Keratinocyte (primary cell): Measurements from ENCODE around the gene SLC49A4. TPM values are rescaled to one million over a fixed set of nuclear protein-coding genes. Genes with fewer than 3 reads are reported as not detected.

ENCODE experiments used
- DNase-seq: peaks from one replicate; pipeline ENCODE4 v3.0.0-alpha.2; 2011; ENCODE audit warnings: low read depth, missing footprints, low spot score
- FAIRE-seq: peaks from 2 replicates; lab custom pipeline; 2011; peaks lifted over from hg19 to GRCh38; lab: Jason Lieb, UNC
- H2AFZ ChIP-seq: 2 replicates; pipeline ENCODE4 v1.6.0; 2012; ENCODE audit warnings: low read length, control low read depth, inconsistent platforms; ENCODE audit not compliant: control insufficient read depth
- H3K27ac ChIP-seq: 2 replicates; pipeline ENCODE4 v1.5.1; 2011; ENCODE audit warnings: low read length; ENCODE audit not compliant: control insufficient read depth, insufficient read depth
- H3K27me3 ChIP-seq: 3 replicates; pipeline ENCODE4 v1.6.0; 2011; ENCODE audit warnings: low read length; ENCODE audit not compliant: control insufficient read depth, insufficient read depth; ENCODE audit errors: extremely low read depth
- H3K36me3 ChIP-seq, 2 experiments: 2 replicates in 1 of 2; 3 replicates in 1 of 2; pipeline ENCODE4 v1.5.1; 2011; ENCODE audit warnings: low read length in 2 of 2, mild to moderate bottlenecking in 1 of 2; ENCODE audit not compliant: control insufficient read depth in 2 of 2, insufficient read depth in 2 of 2; ENCODE audit errors: extremely low read depth in 1 of 2
- H3K4me1 ChIP-seq: 3 replicates; pipeline ENCODE4 v1.5.1; 2011; ENCODE audit warnings: low read length; ENCODE audit not compliant: control insufficient read depth, insufficient read depth; ENCODE audit errors: extremely low read depth
- H3K4me2 ChIP-seq: 3 replicates; pipeline ENCODE4 v1.6.0; 2011; ENCODE audit warnings: low read depth, low read length; ENCODE audit not compliant: control insufficient read depth, insufficient read depth; ENCODE audit errors: extremely low read depth
- H3K4me3 ChIP-seq, 3 experiments: fragments of 200-600 bp in 1 of 3; sonication (generic) in 1 of 3; 2 replicates in 2 of 3; 3 replicates in 1 of 3; pipeline ENCODE4 v1.5.1; 2011 to 2016; ENCODE audit warnings: low read length in 3 of 3, mild to moderate bottlenecking in 3 of 3, control low read depth in 2 of 3, inconsistent platforms in 1 of 3, low read depth in 1 of 3, mixed read lengths in 1 of 3, mixed run types in 1 of 3, moderate library complexity in 1 of 3; ENCODE audit not compliant: control insufficient read depth in 2 of 3, insufficient read depth in 2 of 3; ENCODE audit errors: extremely low read depth in 1 of 3
- H3K79me2 ChIP-seq: 2 replicates; pipeline ENCODE4 v1.6.0; 2012; ENCODE audit warnings: low read length; ENCODE audit not compliant: control insufficient read depth, insufficient read depth
- H3K9ac ChIP-seq: 3 replicates; pipeline ENCODE4 v1.6.0; 2011; ENCODE audit warnings: low read length; ENCODE audit not compliant: control insufficient read depth, insufficient read depth; ENCODE audit errors: extremely low read depth
- H3K9me1 ChIP-seq: 3 replicates; pipeline ENCODE4 v1.6.0; 2011; ENCODE audit warnings: low read length; ENCODE audit not compliant: control insufficient read depth, insufficient read depth; ENCODE audit errors: extremely low read depth
- H3K9me3 ChIP-seq: 2 replicates; pipeline ENCODE4 v1.5.1; 2012; ENCODE audit warnings: low read depth, low read length; ENCODE audit not compliant: control insufficient read depth
- H4K20me1 ChIP-seq: 3 replicates; pipeline ENCODE4 v1.6.0; 2011; ENCODE audit warnings: low read length; ENCODE audit not compliant: control insufficient read depth, insufficient read depth; ENCODE audit errors: extremely low read depth
- CTCF ChIP-seq, 3 experiments: IDR thresholded peaks in 1 of 3; conservative IDR thresholded peaks in 1 of 3; optimal IDR thresholded peaks in 1 of 3; 2 replicates in 2 of 3; 3 replicates in 1 of 3; pipeline versions ENCODE3 to v1.5.1; 2011; ENCODE audit warnings: low read length in 3 of 3, mild to moderate bottlenecking in 3 of 3, moderate library complexity in 2 of 3, control low read depth in 1 of 3, inconsistent platforms in 1 of 3; ENCODE audit not compliant: insufficient read depth in 2 of 3; ENCODE audit errors: extremely low read depth in 1 of 3
- EZH2 ChIP-seq: IDR thresholded peaks from one replicate; pipeline ENCODE4 v1.6.1; 2012; ENCODE audit warnings: inconsistent platforms, mild to moderate bottlenecking, low read length, moderate library complexity
- dilution Hi-C: fragments of 300-500 bp; cut with MboI; formaldehyde crosslinking; loops from one replicate; pipeline ENCODE4 v1.7.0; 2020; ENCODE audit warnings: low sequenced_read_pairs; ENCODE audit not compliant: extremely low pct_ligation_motif_present
- polyA plus RNA-seq, 5 experiments: library from polyadenylated mRNA; depleted of rRNA in 3 of 5; stranded (reverse) in 3 of 5; stranded (forward) in 1 of 5; unstranded in 1 of 5; fragments of >200 nt; gene quantifications; 1 replicate in 1 of 5; 2 replicates in 3 of 5; 3 replicates in 1 of 5; pipeline versions ENCODE4 v1.2.1 to v1.2.3, GENCODE V29; 2011 to 2012; ENCODE audit warnings: missing spikeins in 2 of 5, low read depth in 1 of 5, low replicate concordance in 1 of 5

SLC49A4 gene
- polyA plus RNA-seq, 1 donor (not counting 4 experiments of a cell fraction or from before 2014, with no cell fraction given) = 18.2 TPM

DNA sequence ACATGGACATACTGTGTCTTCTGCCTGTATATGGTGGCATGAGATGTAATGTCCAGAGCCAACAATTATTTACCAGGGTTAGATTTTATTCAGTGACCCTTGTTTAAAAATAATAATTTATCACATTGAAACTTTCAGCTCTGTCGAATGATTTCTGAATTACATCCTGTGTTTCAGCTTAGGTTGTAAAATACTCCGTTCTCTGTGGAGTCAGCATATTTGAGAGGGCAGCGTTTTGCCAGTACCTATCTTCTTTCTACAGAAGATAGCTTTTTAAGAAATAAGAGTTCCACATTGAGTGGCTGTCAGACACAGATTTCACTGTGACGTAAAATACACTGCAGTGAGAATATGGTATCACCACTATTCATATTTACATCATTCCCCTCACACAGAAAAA, 85.3 kb downstream of the SLC49A4 start:
- H3K9ac ChIP-seq = no peak overlapping the region
- H3K4me1 ChIP-seq = no peaks in the 10 kb centered on the region
- FAIRE-seq = no peak
- H3K4me2 ChIP-seq = no peak overlapping the region
- H3K9me1 ChIP-seq = no peaks in the 10 kb centered on the region
- no peaks in the 10 kb centered on the region for H3K27me3 ChIP-seq
- no peaks in the 10 kb centered on the region for H3K9me3 ChIP-seq
- TF ChIP-seq EZH2 (no peak), CTCF (optimal IDR thresholded peaks at IDR 0.05 in 1 of 3, IDR thresholded peaks at IDR 0.05 in 1 of 3, conservative IDR thresholded peaks at IDR 0.05 in 1 of 3; ENCODE audit: extremely low read depth in 1 of 3, insufficient read depth in 2 of 3, low read length in 3 of 3) (no peak)
- no peaks in the 10 kb centered on the region for H3K79me2 ChIP-seq
- DNase-seq = no peak
- H3K27ac ChIP-seq = no peak overlapping the region
- no peak overlapping the region for H2AFZ ChIP-seq
- no peaks in the 10 kb centered on the region for H4K20me1 ChIP-seq
- dilution Hi-C loops = no loop called here
- H3K4me3 ChIP-seq = no peak overlapping the region
- no peaks in the 10 kb centered on the region for H3K36me3 ChIP-seq

GRCh38 chr3:122880624-122881023, 85.8 kb downstream of the SLC49A4 start:
- H3K9ac ChIP-seq = no peak overlapping the region
- TF ChIP-seq EZH2 = no peak
- TF ChIP-seq CTCF (optimal IDR thresholded peaks at IDR 0.05 in 1 of 3, IDR thresholded peaks at IDR 0.05 in 1 of 3, conservative IDR thresholded peaks at IDR 0.05 in 1 of 3; ENCODE audit: extremely low read depth in 1 of 3, insufficient read depth in 2 of 3, low read length in 3 of 3) = no peak
- dilution Hi-C loops = no loop called here
- no peak overlapping the region for H3K4me2 ChIP-seq
- H2AFZ ChIP-seq = no peak overlapping the region
- H3K27ac ChIP-seq = no peak overlapping the region
- no peaks in the 10 kb centered on the region for H3K36me3 ChIP-seq
- no peak overlapping the region for H3K4me3 ChIP-seq
- H3K9me1 ChIP-seq = no peaks in the 10 kb centered on the region
- no peaks in the 10 kb centered on the region for H3K4me1 ChIP-seq
- H3K27me3 ChIP-seq = no peaks in the 10 kb centered on the region
- DNase-seq (no peak), FAIRE-seq (no peak)
- no peaks in the 10 kb centered on the region for H3K79me2 ChIP-seq
- no peaks in the 10 kb centered on the region for H3K9me3 ChIP-seq
- H4K20me1 ChIP-seq = no peaks in the 10 kb centered on the region
